Measurements from ENCODE around the gene DUSP2.

Gene DUSP2

DNA sequence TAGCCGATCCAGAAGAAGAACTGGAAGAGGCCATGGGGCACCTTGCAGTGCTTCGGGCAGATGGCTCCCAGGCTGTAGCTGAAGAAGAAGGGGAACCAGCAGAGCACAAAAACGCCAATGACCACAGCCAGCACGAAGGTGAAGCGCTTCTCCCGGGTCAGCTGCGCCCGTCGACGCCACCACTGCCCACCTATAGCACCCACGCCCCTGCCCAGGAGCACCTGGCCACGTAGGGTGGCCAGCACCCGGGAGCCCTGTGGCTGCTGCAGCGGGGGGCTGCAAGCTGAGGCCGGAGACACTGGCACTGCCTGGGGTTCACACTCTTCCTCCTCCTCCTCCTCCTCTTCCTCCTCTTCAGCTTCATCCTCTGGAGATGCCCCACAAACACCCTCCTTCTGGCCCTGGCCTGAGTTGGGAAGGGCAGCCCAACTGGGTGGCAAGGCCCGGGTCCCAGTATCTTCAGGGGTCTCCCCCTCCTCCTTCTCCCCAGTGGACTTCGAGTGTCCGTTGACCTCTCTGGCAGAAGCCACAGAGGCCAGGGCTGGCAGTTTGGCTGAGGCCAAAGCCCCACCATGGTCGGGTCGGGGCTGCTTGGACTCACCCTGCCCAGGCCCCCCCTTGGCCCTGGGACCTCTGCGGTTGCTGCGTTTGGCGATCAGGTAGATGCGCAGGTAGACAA lies 30.2 kb downstream of the DUSP2 start:
- no peak for TF ChIP-seq TAF1 (IDR thresholded peaks at IDR 0.05; ENCODE audit: borderline replicate concordance, insufficient read depth, low read length)
- no peak for TF ChIP-seq POLR2AphosphoS5 (IDR thresholded peaks at IDR 0.05; ENCODE audit: low read depth, low read length)
- TF ChIP-seq REST (IDR thresholded peaks at IDR 0.05; ENCODE audit: insufficient read depth in 1 of 2, low read depth in 2 of 2, low read length in 2 of 2) = no peak
- no peak for TF ChIP-seq FOXP2 (optimal IDR thresholded peaks at IDR 0.05; ENCODE audit: borderline replicate concordance, extremely low read depth, extremely low read length, insufficient read depth)
- TF ChIP-seq SIN3A (IDR thresholded peaks at IDR 0.05; ENCODE audit: borderline replicate concordance, insufficient read depth, low read length) = no peak

DNA sequence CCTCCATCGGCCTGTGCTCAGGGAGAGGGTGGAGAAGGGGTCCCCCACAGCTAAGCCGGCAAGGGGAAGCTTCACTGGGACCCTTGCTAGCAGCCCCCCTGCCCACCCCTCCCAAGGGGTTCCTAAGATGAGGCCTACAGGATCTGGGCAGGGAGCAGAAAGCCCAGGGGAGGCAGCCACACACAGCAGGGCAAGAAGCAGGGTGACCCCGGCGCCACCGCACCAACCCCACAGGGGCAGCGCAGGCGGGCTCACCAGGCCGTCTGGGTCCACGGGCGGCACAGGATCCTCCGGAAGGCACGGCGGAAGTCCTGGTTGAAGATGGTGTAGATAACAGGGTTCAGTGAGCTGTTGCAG lies 30.7 kb downstream of the DUSP2 start:
- TF ChIP-seq REST (IDR thresholded peaks at IDR 0.05; ENCODE audit: insufficient read depth in 1 of 2, low read depth in 2 of 2, low read length in 2 of 2) (no peak), SIN3A (IDR thresholded peaks at IDR 0.05; ENCODE audit: borderline replicate concordance, insufficient read depth, low read length) (no peak), TAF1 (IDR thresholded peaks at IDR 0.05; ENCODE audit: borderline replicate concordance, insufficient read depth, low read length) (no peak), POLR2AphosphoS5 (IDR thresholded peaks at IDR 0.05; ENCODE audit: low read depth, low read length) (no peak), FOXP2 (optimal IDR thresholded peaks at IDR 0.05; ENCODE audit: borderline replicate concordance, extremely low read depth, extremely low read length, insufficient read depth) (no peak)

GRCh38 chr2:96113951-96114350 lies 31.3 kb downstream of the DUSP2 start:
- TF ChIP-seq TAF1 (IDR thresholded peaks at IDR 0.05; ENCODE audit: borderline replicate concordance, insufficient read depth, low read length) (no peak), POLR2AphosphoS5 (IDR thresholded peaks at IDR 0.05; ENCODE audit: low read depth, low read length) (no peak), REST (IDR thresholded peaks at IDR 0.05; ENCODE audit: insufficient read depth in 1 of 2, low read depth in 2 of 2, low read length in 2 of 2) (no peak), SIN3A (IDR thresholded peaks at IDR 0.05; ENCODE audit: borderline replicate concordance, insufficient read depth, low read length) (no peak), FOXP2 (optimal IDR thresholded peaks at IDR 0.05; ENCODE audit: borderline replicate concordance, extremely low read depth, extremely low read length, insufficient read depth) (no peak)

DNA sequence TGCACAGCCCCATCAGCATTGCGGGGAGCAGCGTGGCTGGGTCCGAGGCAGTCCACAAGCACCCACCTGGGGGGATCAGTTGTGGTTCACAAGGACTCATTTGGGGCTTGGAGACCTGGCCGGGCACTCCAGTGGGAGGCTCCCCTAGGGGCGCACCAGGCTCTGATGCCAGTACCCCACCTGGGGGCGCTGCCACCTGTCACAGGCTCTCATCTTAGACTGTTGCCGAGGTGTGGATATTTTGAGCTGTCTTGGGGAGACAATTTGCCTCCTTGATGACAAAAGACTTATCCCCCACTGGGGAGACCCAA lies 31.9 kb downstream of the DUSP2 start:
- no peak for TF ChIP-seq POLR2AphosphoS5 (IDR thresholded peaks at IDR 0.05; ENCODE audit: low read depth, low read length)
- TF ChIP-seq SIN3A (IDR thresholded peaks at IDR 0.05; ENCODE audit: borderline replicate concordance, insufficient read depth, low read length) = no peak

DNA sequence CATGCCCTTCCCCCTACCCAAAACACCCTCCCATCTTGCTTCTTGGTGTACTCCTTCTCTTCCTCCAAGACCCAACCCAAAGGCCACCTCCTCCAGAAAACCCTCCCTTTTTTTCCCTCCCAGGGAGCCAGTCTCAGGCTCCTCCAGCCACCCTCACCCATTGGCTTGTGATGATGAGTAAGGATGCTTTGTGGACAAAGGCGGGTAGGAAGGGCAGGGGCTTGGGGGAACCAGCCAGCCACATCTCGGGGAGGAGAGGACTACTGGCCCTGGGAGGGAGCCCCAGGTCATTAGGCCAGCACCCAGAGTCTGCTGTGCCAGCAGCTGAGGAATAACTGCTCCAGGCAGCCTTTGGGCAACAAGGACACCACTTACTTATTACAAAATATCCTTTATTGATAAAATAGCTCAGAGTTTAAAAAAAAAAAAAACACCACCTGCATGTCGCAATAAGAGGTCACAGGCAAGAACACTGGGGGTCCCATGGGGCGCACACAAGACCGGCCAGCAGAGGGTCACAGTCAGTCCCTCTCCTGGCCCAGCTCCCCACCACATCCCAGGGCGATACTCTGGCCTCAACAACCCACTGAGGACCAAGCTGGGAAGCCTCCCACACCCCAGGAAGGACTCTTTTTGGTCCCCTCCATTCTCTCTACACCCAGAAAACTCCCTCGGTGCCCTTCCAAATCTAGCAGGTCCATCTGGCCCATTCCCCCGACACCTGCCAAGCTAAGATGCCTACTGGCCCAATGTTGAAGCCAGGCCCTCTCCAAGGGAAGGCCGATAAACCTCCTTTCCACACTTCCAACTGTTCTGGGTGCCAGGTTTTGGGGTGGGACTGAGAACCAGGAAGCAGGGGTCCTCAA lies 32.5 kb downstream of the DUSP2 start:
- no peak for TF ChIP-seq POLR2AphosphoS5 (IDR thresholded peaks at IDR 0.05; ENCODE audit: low read depth, low read length)
- no peak for TF ChIP-seq FOXP2 (optimal IDR thresholded peaks at IDR 0.05; ENCODE audit: borderline replicate concordance, extremely low read depth, extremely low read length, insufficient read depth)
- TF ChIP-seq SIN3A (IDR thresholded peaks at IDR 0.05; ENCODE audit: borderline replicate concordance, insufficient read depth, low read length) = no peak
- no peak for TF ChIP-seq REST (IDR thresholded peaks at IDR 0.05; ENCODE audit: insufficient read depth in 1 of 2, low read depth in 2 of 2, low read length in 2 of 2)
- no peak for TF ChIP-seq TAF1 (IDR thresholded peaks at IDR 0.05; ENCODE audit: borderline replicate concordance, insufficient read depth, low read length)
